PC-9 (cell line): Measurements from ENCODE around the gene CCDC92.

Experiments used
- CTCF ChIP-seq: fragments of 200-600 bp; sonication (generic); conservative IDR thresholded peaks from 2 replicates; pipeline ENCODE4 v1.6.1; 2017; ENCODE audit warnings: mixed run types, antibody characterized with exemption, mild to moderate bottlenecking, moderate library complexity
- EZH2 ChIP-seq: fragments of 200-600 bp; sonication (generic); IDR thresholded peaks from 2 replicates; pipeline ENCODE4 v1.8.0; 2017; ENCODE audit warnings: antibody characterized with exemption, low read depth

- TF ChIP-seq CTCF (no peak), EZH2 (no peak)
These were observed 75.4 kb downstream of the CCDC92 start for GRCh38 chr12:123897221-123897620.
